ENCODE data around the gene GUCY1B1.

The GUCY1B1 gene

DNA sequence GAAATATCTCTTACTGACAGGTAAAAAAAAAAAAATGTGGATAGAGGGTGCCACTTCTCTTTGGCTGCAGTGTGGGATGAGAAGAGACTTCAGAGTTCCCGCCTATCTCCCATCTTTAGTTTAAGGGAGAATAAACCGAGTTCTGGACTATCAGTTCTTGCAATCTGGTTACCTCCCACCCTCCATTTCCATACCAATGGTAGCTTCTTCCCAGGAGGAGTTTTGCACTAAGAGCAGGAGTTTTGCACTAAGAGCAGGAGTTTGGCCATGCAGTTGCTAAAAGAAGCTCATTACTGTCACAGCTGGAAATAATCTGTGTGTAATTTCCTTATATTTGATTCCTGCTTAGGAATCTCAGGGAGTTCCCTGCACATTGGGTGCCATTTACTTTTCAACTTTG, 10.8 kb upstream of the GUCY1B1 start:
- H3K4me1 Mint-ChIP-seq, result no peaks in the 10 kb centered on the region
- no peak overlapping the region for H3K4me3 Mint-ChIP-seq
- H3K27me3 Mint-ChIP-seq, result no peaks in the 10 kb centered on the region
- H3K36me3 Mint-ChIP-seq, result no peaks in the 10 kb centered on the region
- no peaks in the 10 kb centered on the region for H3K9me3 Mint-ChIP-seq
- CTCF ChIA-PET, result no interaction called here
- DNase-seq, result no peak
- H3K27ac Mint-ChIP-seq, result no peak overlapping the region

DNA sequence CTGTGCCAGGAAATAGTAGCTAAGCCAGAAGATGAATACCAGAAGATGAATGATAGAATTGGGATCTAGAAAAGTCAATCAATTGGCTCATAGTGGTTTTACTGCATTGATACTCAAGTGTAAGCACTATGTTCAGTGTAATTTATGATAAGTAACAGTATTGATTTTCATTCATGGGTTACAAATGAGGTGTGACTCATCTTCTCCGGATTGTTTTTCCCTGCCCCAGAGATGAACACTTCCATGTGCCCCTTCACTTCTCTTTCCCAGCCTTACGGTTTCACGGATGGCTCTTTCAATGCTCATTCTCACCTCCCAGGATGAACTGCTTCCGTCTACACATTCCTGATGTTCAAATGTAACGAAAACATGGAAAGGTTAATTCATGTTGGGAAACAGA, 9.8 kb upstream of the GUCY1B1 start:
- Mint-ChIP-seq H3K4me3 (no peak overlapping the region), H3K4me1 (no peaks in the 10 kb centered on the region), H3K27me3 (no peaks in the 10 kb centered on the region), H3K9me3 (no peaks in the 10 kb centered on the region), H3K27ac (no peak overlapping the region), H3K36me3 (no peaks in the 10 kb centered on the region)
- DNase-seq, result no peak
- CTCF ChIA-PET, result no interaction called here

DNA sequence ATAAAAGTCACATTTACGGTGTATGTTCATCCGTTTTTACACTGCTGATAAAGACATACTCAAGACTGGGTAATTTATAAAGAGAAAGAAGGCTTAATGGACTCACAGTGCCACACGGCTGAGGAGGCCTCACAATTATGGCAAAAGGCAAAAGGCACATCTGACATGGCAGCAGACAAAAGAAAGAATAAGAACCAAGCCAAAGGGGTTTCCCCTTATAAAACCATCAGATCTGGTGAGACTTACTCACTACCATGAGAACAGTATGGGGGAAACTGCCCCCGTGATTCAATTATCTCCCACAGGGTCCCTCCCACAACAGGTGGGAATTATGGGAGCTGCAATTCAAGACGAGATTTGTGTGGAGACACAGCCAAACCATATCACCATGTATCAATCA, 7.3 kb upstream of the GUCY1B1 start:
- CTCF ChIA-PET, result no interaction called here
- no peaks in the 10 kb centered on the region for H3K9me3 Mint-ChIP-seq

DNA sequence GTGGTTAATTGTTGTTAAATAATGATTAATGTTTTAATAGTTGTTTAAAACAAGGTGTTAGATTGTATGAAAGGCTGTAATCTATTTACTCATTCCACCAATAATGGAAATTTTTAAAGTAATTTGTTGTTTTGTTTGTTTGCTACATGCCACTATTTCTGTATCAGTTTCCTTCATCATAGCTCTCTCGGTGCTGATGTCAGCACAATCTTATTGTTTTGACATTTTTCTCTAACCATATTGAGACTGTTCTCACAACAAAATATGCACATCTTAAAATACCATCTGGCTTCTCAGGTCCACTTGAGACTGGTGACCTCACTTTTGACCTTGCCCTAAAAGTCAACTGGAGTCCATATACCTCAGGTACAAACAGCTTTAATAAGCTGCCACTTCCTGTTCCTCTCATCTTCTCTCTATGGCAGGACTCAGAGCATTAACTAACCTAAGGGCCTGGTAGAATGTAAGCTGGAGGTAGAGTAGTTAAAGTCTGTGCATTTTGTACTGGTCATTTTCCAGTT, 1.0 kb upstream of the GUCY1B1 start:
- Mint-ChIP-seq H3K27ac (no peak overlapping the region), H3K4me1 (peaks cover 10% of the 10 kb centered on the region), H3K36me3 (no peaks in the 10 kb centered on the region), H3K4me3 (no peak overlapping the region), H3K9me3 (no peaks in the 10 kb centered on the region), H3K27me3 (peaks cover 19% of the 10 kb centered on the region)
- CTCF ChIA-PET, result no interaction called here
- DNase-seq, result no peak

More for the DNA sequence above, 7.3 kb upstream of the GUCY1B1 start:
- Mint-ChIP-seq H3K27me3 (no peaks in the 10 kb centered on the region), H3K4me3 (no peak overlapping the region), H3K36me3 (no peaks in the 10 kb centered on the region), H3K27ac (no peak overlapping the region), H3K4me1 (no peaks in the 10 kb centered on the region)
- no peak for DNase-seq

DNA sequence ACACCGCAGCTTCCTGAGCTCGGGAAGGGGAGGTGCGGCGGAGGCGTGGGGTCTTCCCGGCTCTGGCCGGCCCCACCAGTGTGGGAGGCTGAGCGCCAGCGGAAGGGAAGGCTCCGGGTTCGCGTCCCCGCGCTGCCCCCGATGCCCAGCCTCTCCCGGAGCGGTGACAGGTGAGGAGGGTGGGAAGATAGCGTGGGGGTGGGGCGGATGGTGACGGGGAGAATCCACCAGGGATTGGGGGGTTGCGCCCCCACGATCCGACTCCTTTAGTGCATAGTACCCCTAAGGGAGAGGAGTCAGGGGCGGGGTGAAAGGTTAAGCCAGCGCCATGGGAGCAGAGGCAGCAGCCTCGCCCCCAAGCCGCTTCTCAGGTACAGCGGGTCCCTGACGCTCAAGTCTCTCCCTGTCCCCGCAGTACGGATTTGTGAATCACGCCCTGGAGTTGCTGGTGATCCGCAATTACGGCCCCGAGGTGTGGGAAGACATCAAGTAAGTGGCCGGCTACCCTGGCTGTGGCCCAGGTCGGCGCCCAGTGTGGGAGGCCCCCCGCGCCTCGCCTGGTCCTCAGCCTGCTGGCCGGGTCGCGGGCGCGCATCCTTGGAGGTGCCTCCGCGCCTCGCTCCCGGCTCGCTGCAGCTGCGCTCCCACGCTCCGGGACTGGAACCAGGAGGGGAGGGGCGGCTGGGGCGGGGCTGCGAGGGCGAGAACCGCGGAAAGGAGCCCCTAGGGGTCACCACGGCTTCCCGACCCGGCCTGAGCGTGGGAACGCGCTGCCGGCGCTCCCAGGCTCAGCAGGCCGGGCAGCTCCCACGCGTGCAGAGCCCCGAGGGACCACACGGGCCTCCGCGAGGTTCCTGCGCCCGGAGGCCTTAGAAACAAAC, 791 bp downstream of the GUCY1B1 start:
- Mint-ChIP-seq H3K27ac (no peak overlapping the region), H3K36me3 (no peaks in the 10 kb centered on the region), H3K4me1 (peaks cover 10% of the 10 kb centered on the region), H3K9me3 (no peaks in the 10 kb centered on the region), H3K27me3 (peaks cover 19% of the 10 kb centered on the region), H3K4me3 (no peak overlapping the region)
- DNase-seq, result peak; percentile 19
- CTCF ChIA-PET, result no interaction called here

DNA sequence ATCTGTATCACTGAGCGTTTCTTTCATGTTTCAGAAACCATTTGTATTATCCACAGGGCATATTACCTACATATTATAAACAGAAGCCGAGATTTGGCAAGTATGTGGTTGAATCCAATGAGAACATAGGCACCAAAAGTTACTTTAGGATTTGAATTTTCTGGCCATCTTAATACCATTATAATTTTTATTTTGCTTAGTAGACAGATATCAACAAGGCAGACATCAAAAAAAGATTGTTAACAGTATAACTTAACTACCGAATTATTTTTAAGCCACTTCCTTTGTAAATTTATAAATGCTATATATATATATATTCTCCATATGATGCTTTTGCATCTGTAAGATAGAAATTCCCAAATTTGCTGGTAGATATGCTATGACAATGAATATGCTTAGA, 2.2 kb downstream of the GUCY1B1 start:
- Mint-ChIP-seq H3K9me3 (no peaks in the 10 kb centered on the region), H3K27me3 (peaks cover 21% of the 10 kb centered on the region), H3K4me1 (peaks cover 10% of the 10 kb centered on the region), H3K36me3 (no peaks in the 10 kb centered on the region), H3K4me3 (no peak overlapping the region), H3K27ac (no peak overlapping the region)
- DNase-seq, result no peak
- CTCF ChIA-PET, result no interaction called here

DNA sequence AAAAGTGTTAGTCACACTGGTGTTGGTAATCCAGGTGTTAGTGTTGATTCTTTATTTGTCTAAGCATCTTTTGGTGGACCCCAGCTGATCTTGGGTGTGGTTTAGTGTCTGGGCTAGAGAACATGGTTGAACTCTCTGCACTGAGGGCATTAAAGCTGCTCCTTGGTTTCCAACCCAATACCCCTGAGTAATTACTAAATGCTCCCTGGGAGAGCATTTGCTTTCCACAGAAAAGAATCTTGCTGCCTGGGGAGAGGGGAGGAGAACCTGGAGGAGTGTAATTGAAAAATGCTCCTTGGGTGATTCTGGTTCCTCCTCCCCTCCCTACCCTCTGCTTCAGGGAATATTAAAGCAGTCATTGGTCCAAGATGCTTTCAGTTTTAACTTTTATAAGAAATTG, 3.1 kb downstream of the GUCY1B1 start:
- DNase-seq, result no peak
- no peak overlapping the region for H3K27ac Mint-ChIP-seq
- CTCF ChIA-PET, result interaction anchor here (0.7 kb wide), 1 partner anchor 81 kb away, joined by 3 read pairs; no protein-coding TSS in a partner anchor
- no peaks in the 10 kb centered on the region for H3K36me3 Mint-ChIP-seq
- peaks cover 10% of the 10 kb centered on the region for H3K4me1 Mint-ChIP-seq
- H3K4me3 Mint-ChIP-seq, result no peak overlapping the region
- no peaks in the 10 kb centered on the region for H3K9me3 Mint-ChIP-seq
- peaks cover 21% of the 10 kb centered on the region for H3K27me3 Mint-ChIP-seq

DNA sequence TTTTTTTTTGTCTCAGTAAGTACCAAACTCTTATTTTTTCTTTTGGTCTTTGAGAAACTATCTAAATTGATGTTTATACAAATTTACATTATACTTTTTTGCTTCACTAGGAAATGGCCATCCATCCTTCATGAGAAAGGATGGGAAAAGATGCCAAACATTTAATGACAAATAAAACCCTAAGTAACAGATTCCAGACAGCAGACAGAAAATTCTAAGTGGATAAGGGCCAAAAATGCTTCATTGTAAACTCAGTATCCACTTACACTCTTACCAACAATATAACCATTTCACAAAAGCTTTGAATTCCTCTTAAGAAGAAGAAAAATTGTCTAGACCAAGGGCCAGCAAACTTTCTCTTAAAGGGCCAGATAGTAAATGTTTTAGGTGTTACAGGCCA, 3.5 kb downstream of the GUCY1B1 start:
- peaks cover 21% of the 10 kb centered on the region for H3K27me3 Mint-ChIP-seq
- no peak overlapping the region for H3K27ac Mint-ChIP-seq
- DNase-seq, result no peak

DNA sequence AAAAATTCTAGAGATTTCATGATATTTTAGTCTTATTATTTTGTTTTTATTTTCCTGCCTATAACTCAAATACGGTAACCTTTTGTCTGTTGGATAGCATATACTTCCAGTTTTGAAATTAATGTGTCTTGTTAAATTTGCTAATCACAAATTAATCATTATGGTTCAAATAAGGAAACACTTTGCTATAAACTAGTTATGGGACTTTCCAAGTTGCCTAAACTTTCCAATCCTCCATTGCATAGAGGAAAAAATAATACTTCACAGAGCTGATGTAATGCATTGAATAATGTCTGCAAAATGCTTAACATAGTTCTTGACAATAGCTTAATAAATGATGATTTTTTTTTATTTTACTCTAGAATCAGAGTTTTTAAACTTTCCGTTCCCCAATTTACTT, 4.7 kb downstream of the GUCY1B1 start:
- CTCF ChIA-PET, result no interaction called here
- Mint-ChIP-seq H3K9me3 (no peaks in the 10 kb centered on the region), H3K4me3 (no peak overlapping the region), H3K36me3 (no peaks in the 10 kb centered on the region), H3K4me1 (peaks cover 8% of the 10 kb centered on the region), H3K27me3 (peaks cover 15% of the 10 kb centered on the region), H3K27ac (no peak overlapping the region)
- no peak for DNase-seq

More for the DNA sequence above, 3.5 kb downstream of the GUCY1B1 start:
- H3K9me3 Mint-ChIP-seq, result no peaks in the 10 kb centered on the region
- CTCF ChIA-PET, result no interaction called here
- H3K4me3 Mint-ChIP-seq, result no peak overlapping the region
- no peaks in the 10 kb centered on the region for H3K36me3 Mint-ChIP-seq
- H3K4me1 Mint-ChIP-seq, result peaks cover 10% of the 10 kb centered on the region

DNA sequence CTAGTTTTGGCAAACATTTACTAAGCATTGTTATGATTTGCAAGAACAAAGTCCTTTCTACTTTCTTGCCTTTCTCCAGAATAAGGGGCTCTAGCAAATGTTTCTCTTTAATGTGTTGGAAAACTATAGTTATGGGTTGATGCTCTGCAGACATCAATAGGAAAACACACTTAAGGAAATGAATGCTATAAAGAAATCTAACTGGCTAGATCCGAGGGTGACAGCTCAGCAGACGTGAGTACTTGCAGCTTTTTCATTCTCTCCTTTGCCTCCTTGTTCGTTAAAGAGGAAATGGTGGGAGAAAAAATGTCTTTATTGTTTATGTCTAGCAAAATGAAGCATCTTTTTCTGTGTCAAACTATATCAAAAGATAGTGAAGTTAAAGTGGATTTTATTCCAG, 6.3 kb downstream of the GUCY1B1 start:
- peaks cover 3% of the 10 kb centered on the region for H3K27me3 Mint-ChIP-seq
- CTCF ChIA-PET, result no interaction called here

DNA sequence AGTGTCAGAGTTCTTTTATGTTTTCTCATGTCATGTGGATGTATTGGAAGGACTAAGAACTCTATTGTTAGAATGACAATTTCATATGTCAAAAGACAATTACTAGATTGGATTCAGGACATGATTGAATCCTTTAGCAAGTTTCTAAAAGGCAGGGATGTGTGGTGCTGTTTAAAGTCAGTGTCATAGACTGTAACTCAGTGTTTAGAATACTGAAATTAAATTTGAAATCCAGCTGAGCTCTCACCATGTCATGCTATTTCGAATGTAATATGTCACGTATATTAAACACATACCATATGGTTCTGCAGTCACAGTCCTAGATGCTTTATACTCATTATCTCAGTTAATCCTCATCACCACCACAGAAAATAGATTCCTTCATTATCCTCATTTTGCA, 7.8 kb downstream of the GUCY1B1 start:
- CTCF ChIA-PET, result no interaction called here
- Mint-ChIP-seq H3K9me3 (no peaks in the 10 kb centered on the region), H3K4me1 (no peaks in the 10 kb centered on the region), H3K27me3 (peaks cover 3% of the 10 kb centered on the region), H3K27ac (no peak overlapping the region), H3K36me3 (no peaks in the 10 kb centered on the region), H3K4me3 (no peak overlapping the region)
- DNase-seq, result no peak

More for the DNA sequence above, 6.3 kb downstream of the GUCY1B1 start:
- H3K36me3 Mint-ChIP-seq, result no peaks in the 10 kb centered on the region
- H3K4me3 Mint-ChIP-seq, result no peak overlapping the region
- H3K9me3 Mint-ChIP-seq, result no peaks in the 10 kb centered on the region
- H3K4me1 Mint-ChIP-seq, result peaks cover 6% of the 10 kb centered on the region
- no peak overlapping the region for H3K27ac Mint-ChIP-seq
- DNase-seq, result no peak

DNA sequence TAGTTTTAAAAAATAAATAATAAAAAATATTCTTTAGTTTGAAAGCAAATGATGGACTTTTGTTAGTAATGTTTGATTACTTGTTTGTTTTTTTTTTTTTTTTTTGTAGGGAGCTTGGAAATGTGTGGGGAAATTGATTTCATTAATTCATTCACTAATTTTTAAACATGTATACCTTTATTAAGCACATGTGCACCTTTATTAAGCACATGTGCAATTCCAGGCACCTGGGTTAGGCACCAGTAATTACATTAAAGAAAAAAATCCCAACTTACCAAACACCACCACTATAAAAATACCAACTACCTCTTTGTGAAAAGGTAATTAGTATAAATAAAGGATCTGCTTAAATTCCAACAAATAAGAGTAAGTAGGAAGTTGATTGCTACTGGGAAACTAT, 9.5 kb downstream of the GUCY1B1 start:
- CTCF ChIA-PET, result no interaction called here
- H3K9me3 Mint-ChIP-seq, result no peaks in the 10 kb centered on the region
- H3K27me3 Mint-ChIP-seq, result peaks cover 6% of the 10 kb centered on the region
- no peak overlapping the region for H3K27ac Mint-ChIP-seq
- H3K4me3 Mint-ChIP-seq, result no peak overlapping the region
- DNase-seq, result no peak
- H3K4me1 Mint-ChIP-seq, result no peaks in the 10 kb centered on the region
- H3K36me3 Mint-ChIP-seq, result no peaks in the 10 kb centered on the region

DNA sequence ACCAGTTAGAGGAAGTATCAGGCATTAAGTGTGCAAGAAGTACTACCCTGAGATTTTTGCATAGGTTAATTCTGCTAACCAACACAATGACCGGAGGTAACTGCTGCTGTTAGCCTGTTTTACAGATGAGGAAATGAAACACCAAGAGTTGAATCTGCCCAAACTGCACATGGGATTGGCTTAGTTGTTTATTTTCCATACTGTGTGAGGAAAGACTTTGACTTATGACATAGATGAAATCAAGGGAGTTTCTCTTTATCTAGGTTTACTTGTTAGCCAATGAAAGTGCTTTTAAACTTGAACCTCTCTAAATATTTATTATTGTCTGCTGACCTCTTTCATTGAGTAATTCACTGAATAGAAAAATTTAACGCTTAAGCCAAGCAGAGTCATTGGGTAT, 10.3 kb downstream of the GUCY1B1 start:
- CTCF ChIA-PET, result no interaction called here
- Mint-ChIP-seq H3K4me1 (no peaks in the 10 kb centered on the region), H3K36me3 (no peaks in the 10 kb centered on the region), H3K27ac (no peak overlapping the region), H3K4me3 (no peak overlapping the region), H3K27me3 (peaks cover 6% of the 10 kb centered on the region), H3K9me3 (no peaks in the 10 kb centered on the region)
- no peak for DNase-seq

DNA sequence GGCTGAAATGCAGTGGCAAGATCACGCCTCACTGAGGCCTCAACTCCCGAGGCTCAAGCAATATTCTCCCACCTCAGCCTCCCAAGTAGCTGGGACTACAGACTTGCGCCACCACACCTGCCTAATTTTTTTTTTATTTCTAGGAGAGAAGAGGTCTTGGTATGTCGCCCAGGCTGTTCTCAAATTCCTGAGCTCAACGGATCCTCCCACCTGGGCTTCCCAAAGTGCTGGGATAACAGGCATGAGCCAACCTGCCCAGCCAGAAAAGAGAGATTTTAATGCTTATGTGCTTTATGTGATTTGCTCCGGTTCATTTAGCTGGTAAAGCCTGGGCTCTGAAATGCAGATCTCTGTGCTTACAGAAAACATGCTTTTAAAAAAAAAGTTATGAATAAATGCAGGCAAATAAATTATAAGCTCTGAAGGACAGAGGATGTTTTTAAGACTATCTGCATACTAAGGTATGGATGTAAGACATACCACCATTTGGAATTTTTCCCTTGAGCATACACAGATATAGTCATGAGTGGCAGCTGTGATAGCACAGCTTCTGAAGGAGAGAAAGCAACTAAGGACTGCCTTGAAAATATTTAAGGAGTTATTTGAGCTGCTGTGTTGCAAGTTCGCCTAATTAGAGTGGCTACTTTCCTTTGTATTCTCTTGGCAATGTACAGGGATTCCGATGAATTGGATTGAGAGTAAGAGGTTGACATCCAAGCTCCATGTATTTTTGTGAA, 13.8 kb downstream of the GUCY1B1 start:
- Mint-ChIP-seq H3K36me3 (no peaks in the 10 kb centered on the region), H3K4me3 (no peak overlapping the region), H3K9me3 (no peaks in the 10 kb centered on the region), H3K27me3 (peaks cover 3% of the 10 kb centered on the region), H3K27ac (no peak overlapping the region), H3K4me1 (no peaks in the 10 kb centered on the region)
- DNase-seq, result no peak
- CTCF ChIA-PET, result interaction anchor here (1.9 kb wide), 1 partner anchor 9 kb away, joined by 5 read pairs; no protein-coding TSS in a partner anchor
